GM12878 (cell line): ENCODE results near the gene PCCA. TPM values are rescaled to one million over a fixed set of nuclear protein-coding genes. Genes with fewer than 3 reads are reported as not detected.

ENCODE experiments used
- ATAC-seq: fragments of 200-7000 bp; cut with Tn5 transposase; 3 replicates; pipeline ENCODE4 v1.9.1; 2020; ENCODE audit warnings: mild to moderate bottlenecking, moderate library complexity
- BruUV-seq: library from RNA; stranded (reverse); fragments of 400-500 nt; replicated peaks from 2 replicates; lab custom pipeline; 2021; lab: Mats Ljungman, UMichigan
- CTCF ChIA-PET: fragments of 300-600 bp; sonication (Branson Sonifier 250); formaldehyde crosslinking; extraction: SDS; loops from one replicate; lab custom pipeline; 2021; ENCODE audit warnings: inconsistent platforms; lab: Yijun Ruan, JAX
- POLR2A ChIA-PET: fragments of 350-600 bp; formaldehyde crosslinking; extraction: SDS; loops from one replicate; lab custom pipeline; 2021; ENCODE audit warnings: inconsistent platforms; lab: Charles Lee
- RAD21 ChIA-PET: fragments of 300-600 bp; sonication (Branson Sonifier 250); formaldehyde crosslinking; loops from one replicate; lab custom pipeline; 2023; ENCODE audit warnings: antibody characterized with exemption; ENCODE audit not compliant: unreplicated experiment; lab: Charles Lee
- SMC1A ChIA-PET: fragments of 300-600 bp; sonication (Branson Sonifier 250); formaldehyde crosslinking; loops from one replicate; lab custom pipeline; 2023; ENCODE audit not compliant: unreplicated experiment, uncharacterized antibody; lab: Charles Lee
- DNase-seq: peaks from one replicate; pipeline ENCODE4 v3.0.0-alpha.2; 2011; ENCODE audit warnings: low read depth, low spot score
- FAIRE-seq: peaks from 3 replicates; lab custom pipeline; 2011; peaks lifted over from hg19 to GRCh38; lab: Jason Lieb, UNC
- H2AFZ ChIP-seq: 2 replicates; pipeline ENCODE4 v1.6.0; 2011; ENCODE audit warnings: low read depth, low read length, control low read depth; ENCODE audit not compliant: control insufficient read depth
- H3K27ac ChIP-seq: 2 replicates; pipeline ENCODE4 v1.5.1; 2011; ENCODE audit warnings: control low read depth; ENCODE audit not compliant: control insufficient read depth, insufficient read depth
- H3K27me3 ChIP-seq, 2 experiments: replicated peaks in 1 of 2; 2 replicates each; pipeline versions ENCODE4 v1.6.0 to v1.6.1; 2011; ENCODE audit warnings: low read length in 1 of 2; ENCODE audit not compliant: control insufficient read depth in 2 of 2, insufficient read depth in 2 of 2
- H3K36me3 ChIP-seq, 2 experiments: 2 replicates each; pipeline ENCODE4 v1.5.1; 2011; ENCODE audit warnings: low read length in 1 of 2; ENCODE audit not compliant: control insufficient read depth in 2 of 2, insufficient read depth in 2 of 2
- H3K4me1 ChIP-seq: 2 replicates; pipeline ENCODE4 v1.6.1; 2011; ENCODE audit warnings: mild to moderate bottlenecking, low read length, moderate library complexity, mixed read lengths; ENCODE audit not compliant: control insufficient read depth, insufficient read depth
- H3K4me2 ChIP-seq: 2 replicates; pipeline ENCODE4 v1.6.0; 2011; ENCODE audit warnings: control low read depth; ENCODE audit not compliant: control insufficient read depth, insufficient read depth
- H3K4me3 ChIP-seq: fragments of 200-600 bp; sonication (generic); 2 replicates; pipeline ENCODE4 v1.5.1; 2016
- H3K79me2 ChIP-seq: 2 replicates; pipeline ENCODE4 v1.6.0; 2011; ENCODE audit warnings: low read length; ENCODE audit not compliant: control insufficient read depth, insufficient read depth
- H3K9ac ChIP-seq: 2 replicates; pipeline ENCODE4 v1.8.0; 2011; ENCODE audit warnings: low read length, control low read depth, mixed read lengths; ENCODE audit not compliant: control insufficient read depth, insufficient read depth
- H3K9me3 ChIP-seq: replicated peaks from 3 replicates; pipeline ENCODE4 v1.5.1; 2011; ENCODE audit warnings: mild to moderate bottlenecking, low read length; ENCODE audit not compliant: control insufficient read depth, insufficient read depth
- H4K20me1 ChIP-seq: 2 replicates; pipeline ENCODE4 v1.6.0; 2011; ENCODE audit not compliant: control insufficient read depth, insufficient read depth
- EED ChIP-seq: sonication (generic); IDR thresholded peaks from 2 replicates; pipeline ENCODE4 v1.6.1; 2016; ENCODE audit warnings: antibody characterized with exemption, low read depth
- HCFC1 ChIP-seq: fragments of 150-350 bp; IDR thresholded peaks from 2 replicates; pipeline ENCODE4 v1.6.1; 2014; ENCODE audit warnings: low read length
- MEF2A ChIP-seq: IDR thresholded peaks from 2 replicates; pipeline ENCODE4 v1.6.1; 2011; ENCODE audit warnings: low read depth, mild to moderate bottlenecking, low read length, moderate library complexity; ENCODE audit not compliant: insufficient read depth
- MEF2B ChIP-seq: fragments of 450-650 bp; IDR thresholded peaks from 2 replicates; pipeline ENCODE4 v1.6.1; 2018; ENCODE audit warnings: mild to moderate bottlenecking, moderate library complexity; ENCODE audit not compliant: partially characterized antibody, poor library complexity, severe bottlenecking
- NR2C1 ChIP-seq: fragments of 450-650 bp; IDR thresholded peaks from 2 replicates; pipeline ENCODE4 v1.6.1; 2017; ENCODE audit warnings: antibody characterized with exemption, mild to moderate bottlenecking, moderate library complexity
- PAX5 ChIP-seq: IDR thresholded peaks from 2 replicates; pipeline ENCODE4 v1.6.1; 2011; ENCODE audit warnings: low read depth, low read length, borderline replicate concordance
- POLR2AphosphoS5 ChIP-seq: IDR thresholded peaks from 2 replicates; pipeline ENCODE4 v1.6.1; 2011; ENCODE audit warnings: mild to moderate bottlenecking, low read length, inconsistent platforms
- SREBF2 ChIP-seq: IDR thresholded peaks from 2 replicates; pipeline ENCODE4 v1.6.1; 2012; ENCODE audit warnings: mild to moderate bottlenecking, low read length
- WGBS: methylation state at CpG from one replicate; pipeline ENCODE4 v1.1.6; 2016; ENCODE audit warnings: low lambda C conversion rate; ENCODE audit not compliant: insufficient replicate concordance, insufficient coverage; ENCODE audit errors: missing lambda C conversion rate; 5-methylcytosine and 5-hydroxymethylcytosine counted together
- in situ Hi-C: fragments of 300-500 bp; cut with MboI; formaldehyde crosslinking; loops from 9 replicates; pipeline ENCODE4 v1.14.3; 2018; ENCODE audit warnings: mixed read lengths
- intact Hi-C: fragments of 100-400 bp; cut with micrococcal nuclease; formaldehyde crosslinking; loops from one replicate; pipeline ENCODE4 v1.14.2; 2022; ENCODE audit not compliant: unreplicated experiment
- polyA plus RNA-seq, 11 experiments: library from polyadenylated mRNA; depleted of rRNA in 4 of 11; unstranded in 6 of 11; stranded (reverse) in 5 of 11; fragments of >200 nt; fragmentation: Nextera tagmentation in 4 of 11; fragmentation: Illumina TruSeq in 1 of 11; extraction: Ambion mirVana in 4 of 11; extraction: Trizol in 1 of 11; gene quantifications; 1 replicate in 1 of 11; 2 replicates in 10 of 11; pipeline versions ENCODE4 v1.2.1 to v1.2.3, GENCODE V29; 2011 to 2016; ENCODE audit warnings: inconsistent platforms in 2 of 11, missing spikeins in 2 of 11, low read depth in 1 of 11
- total RNA-seq, 4 experiments: library from RNA; depleted of rRNA in 3 of 4; stranded (reverse); fragments of >200 nt in 3 of 4; fragmentation: Illumina TruSeq in 1 of 4; extraction: Trizol in 1 of 4; gene quantifications; 2 replicates each; pipeline versions ENCODE4 v1.2.1 to v1.2.3, GENCODE V29; 2013 to 2021
- TF ChIP-seq, protein P1 (sequence below): fragments of 450-650 bp; IDR thresholded peaks from 2 replicates; pipeline ENCODE4 v1.6.1; 2017; ENCODE audit warnings: mild to moderate bottlenecking, moderate library complexity
- TF ChIP-seq, protein P2 (sequence below): IDR thresholded peaks from 2 replicates; pipeline ENCODE4 v1.6.1; 2011; ENCODE audit warnings: low read depth, low read length, improper control_type of control experiment, borderline replicate concordance

Gene PCCA
- total and polyA plus RNA-seq, 10 of the 15 experiments (the other 5 are each of a cell fraction or from before 2014, with no cell fraction given): 5.9 to 18.2 (median 12.4) TPM

DNA sequence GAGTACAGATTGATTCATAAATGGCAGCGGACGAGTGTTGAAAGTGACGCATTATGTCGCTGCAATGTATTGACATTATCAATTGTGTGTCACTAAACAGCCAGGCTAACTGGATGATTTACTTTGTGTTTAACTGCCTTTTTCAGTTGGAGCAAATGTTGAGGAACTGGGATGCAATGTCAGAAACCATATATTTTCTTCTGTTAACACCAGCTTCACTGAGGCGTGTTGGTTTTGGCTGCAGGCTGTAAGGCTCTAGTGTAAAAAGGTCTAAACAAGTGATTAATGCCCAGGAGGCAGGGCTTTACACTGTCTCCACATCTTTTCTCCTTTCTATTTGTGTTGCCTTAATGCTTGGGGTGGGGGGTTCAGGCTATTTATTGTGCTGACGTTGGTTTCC lies 419.6 kb downstream of the PCCA start:
- no peak overlapping the region for H2AFZ ChIP-seq
- SMC1A ChIA-PET: no interaction called here
- no peak for ATAC-seq
- intact Hi-C loops: no loop called here
- no peak overlapping the region for H3K4me3 ChIP-seq
- H3K4me2 ChIP-seq: no peak overlapping the region
- H3K9ac ChIP-seq: no peak overlapping the region
- no peaks in the 10 kb centered on the region for H3K27me3 ChIP-seq
- TF ChIP-seq, protein P1, sequence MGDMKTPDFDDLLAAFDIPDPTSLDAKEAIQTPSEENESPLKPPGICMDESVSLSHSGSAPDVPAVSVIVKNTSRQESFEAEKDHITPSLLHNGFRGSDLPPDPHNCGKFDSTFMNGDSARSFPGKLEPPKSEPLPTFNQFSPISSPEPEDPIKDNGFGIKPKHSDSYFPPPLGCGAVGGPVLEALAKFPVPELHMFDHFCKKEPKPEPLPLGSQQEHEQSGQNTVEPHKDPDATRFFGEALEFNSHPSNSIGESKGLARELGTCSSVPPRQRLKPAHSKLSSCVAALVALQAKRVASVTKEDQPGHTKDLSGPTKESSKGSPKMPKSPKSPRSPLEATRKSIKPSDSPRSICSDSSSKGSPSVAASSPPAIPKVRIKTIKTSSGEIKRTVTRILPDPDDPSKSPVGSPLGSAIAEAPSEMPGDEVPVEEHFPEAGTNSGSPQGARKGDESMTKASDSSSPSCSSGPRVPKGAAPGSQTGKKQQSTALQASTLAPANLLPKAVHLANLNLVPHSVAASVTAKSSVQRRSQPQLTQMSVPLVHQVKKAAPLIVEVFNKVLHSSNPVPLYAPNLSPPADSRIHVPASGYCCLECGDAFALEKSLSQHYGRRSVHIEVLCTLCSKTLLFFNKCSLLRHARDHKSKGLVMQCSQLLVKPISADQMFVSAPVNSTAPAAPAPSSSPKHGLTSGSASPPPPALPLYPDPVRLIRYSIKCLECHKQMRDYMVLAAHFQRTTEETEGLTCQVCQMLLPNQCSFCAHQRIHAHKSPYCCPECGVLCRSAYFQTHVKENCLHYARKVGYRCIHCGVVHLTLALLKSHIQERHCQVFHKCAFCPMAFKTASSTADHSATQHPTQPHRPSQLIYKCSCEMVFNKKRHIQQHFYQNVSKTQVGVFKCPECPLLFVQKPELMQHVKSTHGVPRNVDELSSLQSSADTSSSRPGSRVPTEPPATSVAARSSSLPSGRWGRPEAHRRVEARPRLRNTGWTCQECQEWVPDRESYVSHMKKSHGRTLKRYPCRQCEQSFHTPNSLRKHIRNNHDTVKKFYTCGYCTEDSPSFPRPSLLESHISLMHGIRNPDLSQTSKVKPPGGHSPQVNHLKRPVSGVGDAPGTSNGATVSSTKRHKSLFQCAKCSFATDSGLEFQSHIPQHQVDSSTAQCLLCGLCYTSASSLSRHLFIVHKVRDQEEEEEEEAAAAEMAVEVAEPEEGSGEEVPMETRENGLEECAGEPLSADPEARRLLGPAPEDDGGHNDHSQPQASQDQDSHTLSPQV: no peak
- TF ChIP-seq PAX5: no peak
- TF ChIP-seq, all 136 proteins: peak for 0
- DNase-seq: no peak
- ChIA-PET CTCF (no interaction called here), RAD21 (no interaction called here), POLR2A (no interaction called here)
- Histone ChIP-seq H3K36me3 (no peaks in the 10 kb centered on the region), H4K20me1 (no peaks in the 10 kb centered on the region), H3K27ac (no peak overlapping the region), H3K9me3 (no peaks in the 10 kb centered on the region), H3K79me2 (no peaks in the 10 kb centered on the region), H3K4me1 (peaks cover 11% of the 10 kb centered on the region)
- no TSS peak for BruUV-seq
- in situ Hi-C loops: no loop called here
- no peak for FAIRE-seq
- over 99% methylated on average over 6 of the region's 6 CpGs for WGBS

DNA sequence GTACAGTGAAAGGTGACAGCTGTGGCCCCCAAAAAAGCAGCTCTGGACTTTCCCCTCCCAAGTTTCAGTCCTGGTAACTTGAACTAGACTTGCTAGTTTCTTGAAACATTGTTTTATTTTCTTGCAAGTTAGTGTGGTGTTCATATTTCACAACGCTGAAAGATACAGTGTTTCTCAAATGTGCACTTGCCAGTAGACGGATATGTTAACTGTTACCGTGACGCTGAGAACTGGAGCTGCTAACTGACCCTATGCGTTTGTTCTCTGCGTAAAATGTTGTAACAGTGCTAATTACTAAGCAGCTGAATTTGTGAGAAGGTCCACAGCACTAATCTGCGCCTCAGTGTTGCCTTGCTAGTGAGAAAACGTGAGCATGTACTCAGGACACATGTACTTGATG lies 420.1 kb downstream of the PCCA start:
- CTCF ChIA-PET: no interaction called here
- no peak overlapping the region for H3K9ac ChIP-seq
- no peak overlapping the region for H3K4me3 ChIP-seq
- no peaks in the 10 kb centered on the region for H3K79me2 ChIP-seq
- H3K9me3 ChIP-seq: no peaks in the 10 kb centered on the region
- TF ChIP-seq, protein P2, sequence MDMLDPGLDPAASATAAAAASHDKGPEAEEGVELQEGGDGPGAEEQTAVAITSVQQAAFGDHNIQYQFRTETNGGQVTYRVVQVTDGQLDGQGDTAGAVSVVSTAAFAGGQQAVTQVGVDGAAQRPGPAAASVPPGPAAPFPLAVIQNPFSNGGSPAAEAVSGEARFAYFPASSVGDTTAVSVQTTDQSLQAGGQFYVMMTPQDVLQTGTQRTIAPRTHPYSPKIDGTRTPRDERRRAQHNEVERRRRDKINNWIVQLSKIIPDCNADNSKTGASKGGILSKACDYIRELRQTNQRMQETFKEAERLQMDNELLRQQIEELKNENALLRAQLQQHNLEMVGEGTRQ: no peak
- TF ChIP-seq HCFC1 (no peak), POLR2AphosphoS5 (no peak), MEF2B (no peak), NR2C1 (no peak), SREBF2 (no peak), EED (no peak), MEF2A (no peak)
- TF ChIP-seq, all 136 proteins: peak for 0
- WGBS: 85% methylated on average over 8 of the region's 8 CpGs
- no TSS peak for BruUV-seq
- no peak overlapping the region for H2AFZ ChIP-seq
- ChIA-PET SMC1A (no interaction called here), POLR2A (no interaction called here), RAD21 (no interaction called here)
- FAIRE-seq: no peak
- H3K27ac ChIP-seq: no peak overlapping the region
- DNase-seq: no peak
- in situ Hi-C loops (no loop called here), intact Hi-C loops (no loop called here)
- H3K36me3 ChIP-seq: no peaks in the 10 kb centered on the region
- H3K4me1 ChIP-seq: peaks cover 11% of the 10 kb centered on the region
- no peaks in the 10 kb centered on the region for H4K20me1 ChIP-seq
- ATAC-seq: no peak
- H3K4me2 ChIP-seq: no peak overlapping the region
- H3K27me3 ChIP-seq: no peaks in the 10 kb centered on the region
